SK-N-SH treated with all-trans-retinoic acid at 6 μM for 48 hours (cell line): ENCODE data around the gene SLC5A5.

Source experiments
- ATAC-seq: fragments of 200-7000 bp; cut with Tn5 transposase; 3 replicates; pipeline ENCODE4 v1.9.1; 2020; ENCODE audit warnings: mild to moderate bottlenecking, moderate library complexity
- ARNTL ChIP-seq: fragments of 450-650 bp; formaldehyde crosslinking; IDR thresholded peaks from 2 replicates; pipeline ENCODE4 v1.5.0; 2020; ENCODE audit warnings: low read depth, mild to moderate bottlenecking, moderate library complexity, borderline replicate concordance
- BACH2 ChIP-seq: fragments of 250-450 bp; sonication (Bioruptor Pico); IDR thresholded peaks from 2 replicates; pipeline ENCODE4 v1.9.0; 2021; ENCODE audit warnings: mild to moderate bottlenecking, borderline replicate concordance
- CSDC2 ChIP-seq: fragments of 250-450 bp; sonication (Bioruptor Pico); IDR thresholded peaks from 2 replicates; pipeline ENCODE4 v1.5.0; 2020; ENCODE audit warnings: mild to moderate bottlenecking, moderate library complexity
- ESRRG ChIP-seq: fragments of 250-450 bp; sonication (Bioruptor Pico); IDR thresholded peaks from 2 replicates; pipeline ENCODE4 v1.6.1; 2021; ENCODE audit warnings: mild to moderate bottlenecking
- GLIS3 ChIP-seq: fragments of 250-450 bp; sonication (Bioruptor Pico); IDR thresholded peaks from 2 replicates; pipeline ENCODE4 v1.5.0; 2020; ENCODE audit warnings: mild to moderate bottlenecking, moderate library complexity
- OSR1 ChIP-seq: fragments of 250-450 bp; sonication (Bioruptor Pico); IDR thresholded peaks from 2 replicates; pipeline ENCODE4 v1.8.0; 2022; ENCODE audit warnings: moderate library complexity, mild to moderate bottlenecking, inconsistent platforms
- PPARA ChIP-seq: fragments of 250-450 bp; sonication (Bioruptor Pico); IDR thresholded peaks from 2 replicates; pipeline ENCODE4 v1.5.0; 2020; ENCODE audit warnings: mild to moderate bottlenecking, borderline replicate concordance
- RARB ChIP-seq: fragments of 250-450 bp; sonication (Bioruptor Pico); IDR thresholded peaks from 2 replicates; pipeline ENCODE4 v1.8.0; 2021; ENCODE audit warnings: mild to moderate bottlenecking, moderate library complexity
- SNAI2 ChIP-seq: fragments of 250-450 bp; sonication (Bioruptor Pico); IDR thresholded peaks from 2 replicates; pipeline ENCODE4 v1.5.0; 2020; ENCODE audit warnings: mild to moderate bottlenecking, moderate library complexity
- TCF4 ChIP-seq: fragments of 250-450 bp; sonication (Bioruptor Pico); IDR thresholded peaks from 2 replicates; pipeline ENCODE4 v1.8.0; 2021; ENCODE audit warnings: mild to moderate bottlenecking, moderate library complexity, borderline replicate concordance
- TOX ChIP-seq: fragments of 250-450 bp; sonication (Bioruptor Pico); IDR thresholded peaks from 2 replicates; pipeline ENCODE4 v1.8.0; 2021; ENCODE audit warnings: mild to moderate bottlenecking, moderate library complexity, borderline replicate concordance
- ZC3H10 ChIP-seq: fragments of 250-450 bp; sonication (Bioruptor Pico); IDR thresholded peaks from 2 replicates; pipeline ENCODE4 v1.5.1; 2021; ENCODE audit warnings: mild to moderate bottlenecking, moderate library complexity
- ZFP3 ChIP-seq: fragments of 250-450 bp; sonication (Bioruptor Pico); IDR thresholded peaks from 2 replicates; pipeline ENCODE4 v1.5.0; 2020; ENCODE audit warnings: mild to moderate bottlenecking, moderate library complexity
- ZFP30 ChIP-seq: fragments of 450-650 bp; formaldehyde crosslinking; IDR thresholded peaks from 2 replicates; pipeline ENCODE4 v1.5.0; 2022; ENCODE audit warnings: mild to moderate bottlenecking, moderate library complexity
- ZNF565 ChIP-seq: fragments of 450-650 bp; formaldehyde crosslinking; conservative IDR thresholded peaks from 2 replicates; pipeline ENCODE4 v1.5.0; 2020; ENCODE audit warnings: low read depth, mild to moderate bottlenecking, moderate library complexity
- ZNF8 ChIP-seq: fragments of 450-650 bp; formaldehyde crosslinking; IDR thresholded peaks from 2 replicates; pipeline ENCODE4 v1.5.0; 2020; ENCODE audit warnings: mild to moderate bottlenecking, moderate library complexity
- TF ChIP-seq, protein P1 (sequence below): fragments of 250-450 bp; sonication (Bioruptor Pico); IDR thresholded peaks from 2 replicates; pipeline ENCODE4 v1.5.1; 2020; ENCODE audit warnings: low read depth, mild to moderate bottlenecking, moderate library complexity
- TF ChIP-seq, protein P2 (sequence below): fragments of 250-450 bp; sonication (Bioruptor Pico); IDR thresholded peaks from 2 replicates; pipeline ENCODE4 v1.5.1; 2021; ENCODE audit warnings: mild to moderate bottlenecking, moderate library complexity
- TF ChIP-seq, protein P3 (sequence below): fragments of 250-450 bp; sonication (Bioruptor Pico); IDR thresholded peaks from 2 replicates; pipeline ENCODE4 v1.8.0; 2020; ENCODE audit warnings: mild to moderate bottlenecking, moderate library complexity, borderline replicate concordance
- TF ChIP-seq, protein P4 (sequence below): fragments of 250-450 bp; sonication (Bioruptor Pico); IDR thresholded peaks from 2 replicates; pipeline ENCODE4 v1.5.0; 2020; ENCODE audit warnings: mild to moderate bottlenecking, moderate library complexity
- TF ChIP-seq, protein P5 (sequence below): fragments of 250-450 bp; sonication (Bioruptor Pico); IDR thresholded peaks from 2 replicates; pipeline ENCODE4 v1.8.0; 2021; ENCODE audit warnings: low read depth, mild to moderate bottlenecking, moderate library complexity, borderline replicate concordance

SLC5A5 gene

DNA sequence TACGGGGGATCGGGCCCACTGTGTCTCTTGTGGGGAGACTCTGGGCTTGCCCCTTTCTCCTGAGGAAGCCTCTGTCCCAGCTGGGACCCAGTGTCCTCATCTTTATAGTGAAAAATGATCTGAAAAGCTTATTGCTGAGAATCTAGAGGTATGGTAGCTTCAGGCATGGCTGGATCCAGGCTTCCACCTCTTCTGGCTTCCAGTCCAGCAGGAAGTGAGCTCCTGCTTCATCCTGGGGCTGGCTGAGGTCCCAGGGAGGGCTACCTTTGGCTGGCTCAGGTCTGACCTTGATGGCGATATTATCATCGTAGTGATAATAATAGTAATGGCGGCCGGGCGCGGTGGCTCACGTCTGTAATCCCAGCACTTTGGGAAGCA, 3.0 kb downstream of the SLC5A5 start (continued):
- TF ChIP-seq, protein P1, sequence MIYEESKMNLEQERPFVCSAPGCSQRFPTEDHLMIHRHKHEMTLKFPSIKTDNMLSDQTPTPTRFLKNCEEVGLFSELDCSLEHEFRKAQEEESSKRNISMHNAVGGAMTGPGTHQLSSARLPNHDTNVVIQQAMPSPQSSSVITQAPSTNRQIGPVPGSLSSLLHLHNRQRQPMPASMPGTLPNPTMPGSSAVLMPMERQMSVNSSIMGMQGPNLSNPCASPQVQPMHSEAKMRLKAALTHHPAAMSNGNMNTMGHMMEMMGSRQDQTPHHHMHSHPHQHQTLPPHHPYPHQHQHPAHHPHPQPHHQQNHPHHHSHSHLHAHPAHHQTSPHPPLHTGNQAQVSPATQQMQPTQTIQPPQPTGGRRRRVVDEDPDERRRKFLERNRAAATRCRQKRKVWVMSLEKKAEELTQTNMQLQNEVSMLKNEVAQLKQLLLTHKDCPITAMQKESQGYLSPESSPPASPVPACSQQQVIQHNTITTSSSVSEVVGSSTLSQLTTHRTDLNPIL (CRISPR knock-in tag) = no peak

DNA sequence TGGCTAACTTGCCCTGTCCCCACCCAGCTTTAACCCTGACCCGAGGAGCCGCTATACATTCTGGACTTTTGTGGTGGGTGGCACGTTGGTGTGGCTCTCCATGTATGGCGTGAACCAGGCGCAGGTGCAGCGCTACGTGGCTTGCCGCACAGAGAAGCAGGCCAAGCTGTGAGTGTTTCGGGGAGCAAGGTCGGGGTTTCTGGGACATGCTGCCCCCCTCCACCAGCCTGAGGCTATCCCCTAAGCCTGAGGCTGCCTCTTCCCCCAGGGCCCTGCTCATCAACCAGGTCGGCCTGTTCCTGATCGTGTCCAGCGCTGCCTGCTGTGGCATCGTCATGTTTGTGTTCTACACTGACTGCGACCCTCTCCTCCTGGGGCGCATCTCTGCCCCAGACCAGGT, 6.0 kb downstream of the SLC5A5 start:
- no peak for TF ChIP-seq ARNTL (CRISPR knock-in tag)
- TF ChIP-seq RARB (CRISPR knock-in tag) = no peak
- TF ChIP-seq OSR1 (CRISPR knock-in tag) = no peak
- TF ChIP-seq, protein P1 (CRISPR knock-in tag) = no peak
- TF ChIP-seq, protein P2, sequence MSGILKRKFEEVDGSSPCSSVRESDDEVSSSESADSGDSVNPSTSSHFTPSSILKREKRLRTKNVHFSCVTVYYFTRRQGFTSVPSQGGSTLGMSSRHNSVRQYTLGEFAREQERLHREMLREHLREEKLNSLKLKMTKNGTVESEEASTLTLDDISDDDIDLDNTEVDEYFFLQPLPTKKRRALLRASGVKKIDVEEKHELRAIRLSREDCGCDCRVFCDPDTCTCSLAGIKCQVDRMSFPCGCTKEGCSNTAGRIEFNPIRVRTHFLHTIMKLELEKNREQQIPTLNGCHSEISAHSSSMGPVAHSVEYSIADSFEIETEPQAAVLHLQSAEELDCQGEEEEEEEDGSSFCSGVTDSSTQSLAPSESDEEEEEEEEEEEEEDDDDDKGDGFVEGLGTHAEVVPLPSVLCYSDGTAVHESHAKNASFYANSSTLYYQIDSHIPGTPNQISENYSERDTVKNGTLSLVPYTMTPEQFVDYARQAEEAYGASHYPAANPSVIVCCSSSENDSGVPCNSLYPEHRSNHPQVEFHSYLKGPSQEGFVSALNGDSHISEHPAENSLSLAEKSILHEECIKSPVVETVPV (CRISPR knock-in tag) = no peak
- TF ChIP-seq ZFP30 (CRISPR knock-in tag) = no peak
- no peak for TF ChIP-seq ZC3H10 (CRISPR knock-in tag)
- TF ChIP-seq GLIS3 (CRISPR knock-in tag) = no peak
- no peak for TF ChIP-seq PPARA (CRISPR knock-in tag)
- TF ChIP-seq, protein P3, sequence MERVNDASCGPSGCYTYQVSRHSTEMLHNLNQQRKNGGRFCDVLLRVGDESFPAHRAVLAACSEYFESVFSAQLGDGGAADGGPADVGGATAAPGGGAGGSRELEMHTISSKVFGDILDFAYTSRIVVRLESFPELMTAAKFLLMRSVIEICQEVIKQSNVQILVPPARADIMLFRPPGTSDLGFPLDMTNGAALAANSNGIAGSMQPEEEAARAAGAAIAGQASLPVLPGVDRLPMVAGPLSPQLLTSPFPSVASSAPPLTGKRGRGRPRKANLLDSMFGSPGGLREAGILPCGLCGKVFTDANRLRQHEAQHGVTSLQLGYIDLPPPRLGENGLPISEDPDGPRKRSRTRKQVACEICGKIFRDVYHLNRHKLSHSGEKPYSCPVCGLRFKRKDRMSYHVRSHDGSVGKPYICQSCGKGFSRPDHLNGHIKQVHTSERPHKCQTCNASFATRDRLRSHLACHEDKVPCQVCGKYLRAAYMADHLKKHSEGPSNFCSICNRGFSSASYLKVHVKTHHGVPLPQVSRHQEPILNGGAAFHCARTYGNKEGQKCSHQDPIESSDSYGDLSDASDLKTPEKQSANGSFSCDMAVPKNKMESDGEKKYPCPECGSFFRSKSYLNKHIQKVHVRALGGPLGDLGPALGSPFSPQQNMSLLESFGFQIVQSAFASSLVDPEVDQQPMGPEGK (CRISPR knock-in tag) = no peak

DNA sequence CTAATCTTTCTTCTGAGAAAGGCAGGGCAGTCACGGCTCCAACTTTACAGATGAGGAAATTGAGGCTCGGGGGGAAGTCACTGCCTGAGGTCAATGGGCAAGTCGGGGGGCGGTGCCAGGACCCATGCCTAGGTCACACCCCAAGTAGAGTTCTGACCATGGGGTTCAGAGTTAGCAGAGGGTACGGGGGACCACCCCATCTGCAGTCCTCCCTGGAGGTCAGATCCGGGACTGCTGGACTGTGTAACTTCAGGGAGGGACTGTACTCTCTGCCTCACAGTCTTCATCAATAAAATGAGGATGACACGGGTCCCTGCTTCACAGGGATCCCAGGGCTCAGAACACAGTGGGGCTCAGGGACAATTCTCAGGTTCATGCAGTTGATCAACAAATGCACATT, 7.7 kb downstream of the SLC5A5 start:
- ATAC-seq = no peak
- TF ChIP-seq SNAI2 (CRISPR knock-in tag) (no peak), TOX (CRISPR knock-in tag) (no peak), TCF4 (CRISPR knock-in tag) (no peak), ZNF8 (CRISPR knock-in tag) (no peak), ARNTL (CRISPR knock-in tag) (no peak), BACH2 (no peak), CSDC2 (CRISPR knock-in tag) (no peak), ESRRG (CRISPR knock-in tag) (no peak), ZC3H10 (CRISPR knock-in tag) (no peak), RARB (CRISPR knock-in tag) (no peak), ZFP30 (CRISPR knock-in tag) (no peak), ZFP3 (no peak), ZNF565 (no peak)
- TF ChIP-seq, protein P4, sequence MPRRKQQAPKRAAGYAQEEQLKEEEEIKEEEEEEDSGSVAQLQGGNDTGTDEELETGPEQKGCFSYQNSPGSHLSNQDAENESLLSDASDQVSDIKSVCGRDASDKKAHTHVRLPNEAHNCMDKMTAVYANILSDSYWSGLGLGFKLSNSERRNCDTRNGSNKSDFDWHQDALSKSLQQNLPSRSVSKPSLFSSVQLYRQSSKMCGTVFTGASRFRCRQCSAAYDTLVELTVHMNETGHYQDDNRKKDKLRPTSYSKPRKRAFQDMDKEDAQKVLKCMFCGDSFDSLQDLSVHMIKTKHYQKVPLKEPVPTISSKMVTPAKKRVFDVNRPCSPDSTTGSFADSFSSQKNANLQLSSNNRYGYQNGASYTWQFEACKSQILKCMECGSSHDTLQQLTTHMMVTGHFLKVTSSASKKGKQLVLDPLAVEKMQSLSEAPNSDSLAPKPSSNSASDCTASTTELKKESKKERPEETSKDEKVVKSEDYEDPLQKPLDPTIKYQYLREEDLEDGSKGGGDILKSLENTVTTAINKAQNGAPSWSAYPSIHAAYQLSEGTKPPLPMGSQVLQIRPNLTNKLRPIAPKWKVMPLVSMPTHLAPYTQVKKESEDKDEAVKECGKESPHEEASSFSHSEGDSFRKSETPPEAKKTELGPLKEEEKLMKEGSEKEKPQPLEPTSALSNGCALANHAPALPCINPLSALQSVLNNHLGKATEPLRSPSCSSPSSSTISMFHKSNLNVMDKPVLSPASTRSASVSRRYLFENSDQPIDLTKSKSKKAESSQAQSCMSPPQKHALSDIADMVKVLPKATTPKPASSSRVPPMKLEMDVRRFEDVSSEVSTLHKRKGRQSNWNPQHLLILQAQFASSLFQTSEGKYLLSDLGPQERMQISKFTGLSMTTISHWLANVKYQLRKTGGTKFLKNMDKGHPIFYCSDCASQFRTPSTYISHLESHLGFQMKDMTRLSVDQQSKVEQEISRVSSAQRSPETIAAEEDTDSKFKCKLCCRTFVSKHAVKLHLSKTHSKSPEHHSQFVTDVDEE (CRISPR knock-in tag) = no peak
- TF ChIP-seq, protein P2 (CRISPR knock-in tag) = no peak
- TF ChIP-seq, protein P1 (CRISPR knock-in tag) = no peak
- TF ChIP-seq, protein P5, sequence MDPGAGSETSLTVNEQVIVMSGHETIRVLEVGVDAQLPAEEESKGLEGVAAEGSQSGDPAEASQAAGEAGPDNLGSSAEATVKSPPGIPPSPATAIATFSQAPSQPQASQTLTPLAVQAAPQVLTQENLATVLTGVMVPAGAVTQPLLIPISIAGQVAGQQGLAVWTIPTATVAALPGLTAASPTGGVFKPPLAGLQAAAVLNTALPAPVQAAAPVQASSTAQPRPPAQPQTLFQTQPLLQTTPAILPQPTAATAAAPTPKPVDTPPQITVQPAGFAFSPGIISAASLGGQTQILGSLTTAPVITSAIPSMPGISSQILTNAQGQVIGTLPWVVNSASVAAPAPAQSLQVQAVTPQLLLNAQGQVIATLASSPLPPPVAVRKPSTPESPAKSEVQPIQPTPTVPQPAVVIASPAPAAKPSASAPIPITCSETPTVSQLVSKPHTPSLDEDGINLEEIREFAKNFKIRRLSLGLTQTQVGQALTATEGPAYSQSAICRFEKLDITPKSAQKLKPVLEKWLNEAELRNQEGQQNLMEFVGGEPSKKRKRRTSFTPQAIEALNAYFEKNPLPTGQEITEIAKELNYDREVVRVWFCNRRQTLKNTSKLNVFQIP = no peak

More for the DNA sequence above, 6.0 kb downstream of the SLC5A5 start:
- ATAC-seq = no peak
